Astrocyte (in vitro differentiated cells and primary cell): ENCODE results near the gene C8B. TPM values are rescaled to one million over a fixed set of nuclear protein-coding genes. Genes with fewer than 3 reads are reported as not detected.

Experiments
- DNase-seq: peaks from one replicate; pipeline ENCODE4 v3.0.0-alpha.2; 2010; ENCODE audit warnings: low read depth
- FAIRE-seq: peaks from 2 replicates; lab custom pipeline; 2011; peaks lifted over from hg19 to GRCh38; lab: Jason Lieb, UNC
- H2AFZ ChIP-seq: 2 replicates; pipeline ENCODE4 v1.6.0; 2012; ENCODE audit warnings: low read depth, low read length, inconsistent platforms
- H3K27ac ChIP-seq: 2 replicates; pipeline ENCODE4 v1.5.1; 2011; ENCODE audit warnings: low read depth, low read length, inconsistent platforms
- H3K27me3 ChIP-seq: 2 replicates; pipeline ENCODE4 v1.6.0; 2011; ENCODE audit warnings: low read length, inconsistent platforms; ENCODE audit not compliant: insufficient read depth
- H3K36me3 ChIP-seq: 2 replicates; pipeline ENCODE4 v1.5.1; 2011; ENCODE audit warnings: low read length, inconsistent platforms; ENCODE audit not compliant: insufficient read depth
- H3K4me1 ChIP-seq: 2 replicates; pipeline ENCODE4 v1.5.1; 2011; ENCODE audit warnings: low read length, inconsistent platforms; ENCODE audit not compliant: insufficient read depth
- H3K4me2 ChIP-seq: 2 replicates; pipeline ENCODE4 v1.6.0; 2012; ENCODE audit warnings: low read length, inconsistent platforms
- H3K4me3 ChIP-seq: 2 replicates; pipeline ENCODE4 v1.5.1; 2011; ENCODE audit warnings: low read depth, mild to moderate bottlenecking, low read length, inconsistent platforms; ENCODE audit not compliant: insufficient read depth
- H3K79me2 ChIP-seq: 2 replicates; pipeline ENCODE4 v1.6.0; 2012; ENCODE audit warnings: mild to moderate bottlenecking, low read length, inconsistent platforms; ENCODE audit not compliant: insufficient read depth
- H3K9ac ChIP-seq: 2 replicates; pipeline ENCODE4 v1.6.0; 2012; ENCODE audit warnings: mild to moderate bottlenecking, low read length, inconsistent platforms
- H3K9me3 ChIP-seq: 2 replicates; pipeline ENCODE4 v1.5.1; 2012; ENCODE audit warnings: low read depth, mild to moderate bottlenecking, low read length, inconsistent platforms; ENCODE audit not compliant: insufficient read depth
- H4K20me1 ChIP-seq: 2 replicates; pipeline ENCODE4 v1.6.0; 2012; ENCODE audit warnings: low read length, inconsistent platforms; ENCODE audit not compliant: insufficient read depth
- H3K27ac Mint-ChIP-seq: one replicate; pipeline ENCODE4 v1.8.0; 2021; ENCODE audit warnings: mild to moderate bottlenecking, mixed read lengths; ENCODE audit not compliant: unreplicated experiment
- H3K27me3 Mint-ChIP-seq: one replicate; pipeline ENCODE4 v1.8.0; 2021; ENCODE audit warnings: low read depth, mixed read lengths; ENCODE audit not compliant: unreplicated experiment
- H3K36me3 Mint-ChIP-seq: one replicate; pipeline ENCODE4 v1.8.0; 2021; ENCODE audit warnings: low read depth, mixed read lengths; ENCODE audit not compliant: unreplicated experiment
- H3K4me1 Mint-ChIP-seq: one replicate; pipeline ENCODE4 v1.8.0; 2021; ENCODE audit warnings: low read depth, mixed read lengths; ENCODE audit not compliant: unreplicated experiment
- H3K4me3 Mint-ChIP-seq: one replicate; pipeline ENCODE4 v1.8.0; 2021; ENCODE audit warnings: mild to moderate bottlenecking, moderate library complexity, mixed read lengths; ENCODE audit not compliant: unreplicated experiment
- H3K9me3 Mint-ChIP-seq: one replicate; pipeline ENCODE4 v1.8.0; 2021; ENCODE audit warnings: mild to moderate bottlenecking, mixed read lengths; ENCODE audit not compliant: unreplicated experiment
- CTCF ChIP-seq: IDR thresholded peaks from 2 replicates; pipeline ENCODE4 v1.5.1; 2011; ENCODE audit warnings: low read depth, mild to moderate bottlenecking, inconsistent platforms, low read length, moderate library complexity; ENCODE audit not compliant: insufficient read depth
- EZH2 ChIP-seq: IDR thresholded peaks from 2 replicates; pipeline ENCODE4 v1.6.1; 2012; ENCODE audit warnings: mild to moderate bottlenecking, low read length, inconsistent platforms; ENCODE audit not compliant: insufficient read depth
- total RNA-seq: library from RNA; stranded (reverse); gene quantifications from 2 replicates; pipeline ENCODE4 v1.2.1, GENCODE V29; 2021

The C8B gene
- total RNA-seq, 1 donor from 2014 or later: not detected

DNA sequence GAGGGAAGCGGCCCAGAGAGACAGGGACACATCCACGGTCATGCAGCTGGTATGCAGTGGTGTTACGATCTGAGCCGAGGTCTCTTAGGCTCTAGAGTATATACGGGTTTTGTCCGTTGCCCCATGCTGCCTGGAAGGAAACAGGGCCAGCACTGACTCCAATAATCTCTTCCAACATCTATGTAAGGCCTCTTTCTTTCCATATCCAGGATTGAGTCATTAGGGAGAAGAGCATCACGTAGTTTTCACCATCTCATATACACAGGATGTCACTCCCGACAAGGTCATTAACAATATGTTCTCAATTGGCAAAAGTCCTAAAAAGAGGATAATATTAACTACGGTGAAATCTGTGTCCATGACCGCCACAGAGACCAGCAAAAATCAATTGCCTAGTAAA lies 4.4 kb downstream of the C8B start:
- no peaks in the 10 kb centered on the region for H4K20me1 ChIP-seq
- Mint-ChIP-seq H3K27me3 (peaks cover 9% of the 10 kb centered on the region), H3K27ac (no peak overlapping the region), H3K9me3 (peaks cover 6% of the 10 kb centered on the region), H3K4me1 (peaks cover 4% of the 10 kb centered on the region), H3K4me3 (no peak overlapping the region), H3K36me3 (no peaks in the 10 kb centered on the region)
- no peak overlapping the region for H3K4me2 ChIP-seq
- no peaks in the 10 kb centered on the region for H3K36me3 ChIP-seq
- H2AFZ ChIP-seq: no peak overlapping the region
- no peaks in the 10 kb centered on the region for H3K4me1 ChIP-seq
- H3K27ac ChIP-seq: no peak overlapping the region
- H3K4me3 ChIP-seq: no peak overlapping the region
- no peak overlapping the region for H3K9ac ChIP-seq
- H3K79me2 ChIP-seq: no peaks in the 10 kb centered on the region
- TF ChIP-seq CTCF: no peak
- TF ChIP-seq EZH2: no peak
- H3K9me3 ChIP-seq: no peaks in the 10 kb centered on the region
- FAIRE-seq (no peak), DNase-seq (no peak)
- no peaks in the 10 kb centered on the region for H3K27me3 ChIP-seq

GRCh38 chr1:56958526-56958925 lies 7.3 kb downstream of the C8B start:
- no peaks in the 10 kb centered on the region for H4K20me1 ChIP-seq
- H3K9ac ChIP-seq: no peak overlapping the region
- TF ChIP-seq CTCF (no peak), EZH2 (no peak)
- peaks cover 15% of the 10 kb centered on the region for H3K27me3 Mint-ChIP-seq
- H3K9me3 ChIP-seq: no peaks in the 10 kb centered on the region
- no peaks in the 10 kb centered on the region for H3K36me3 Mint-ChIP-seq
- no peak overlapping the region for H2AFZ ChIP-seq
- H3K79me2 ChIP-seq: no peaks in the 10 kb centered on the region
- H3K27ac Mint-ChIP-seq: no peak overlapping the region
- peaks cover 6% of the 10 kb centered on the region for H3K9me3 Mint-ChIP-seq
- no peak overlapping the region for H3K27ac ChIP-seq
- no peak overlapping the region for H3K4me3 ChIP-seq
- H3K4me1 Mint-ChIP-seq: peaks cover 4% of the 10 kb centered on the region
- H3K4me1 ChIP-seq: no peaks in the 10 kb centered on the region
- no peaks in the 10 kb centered on the region for H3K36me3 ChIP-seq
- FAIRE-seq (no peak), DNase-seq (peak; percentile 30)
- H3K4me2 ChIP-seq: no peak overlapping the region
- H3K4me3 Mint-ChIP-seq: no peak overlapping the region
- no peaks in the 10 kb centered on the region for H3K27me3 ChIP-seq

- H3K9ac ChIP-seq: no peak overlapping the region
- FAIRE-seq (no peak), DNase-seq (no peak)
- H3K4me1 ChIP-seq: no peaks in the 10 kb centered on the region
- H3K4me2 ChIP-seq: no peak overlapping the region
- H3K4me1 Mint-ChIP-seq: peaks cover 4% of the 10 kb centered on the region
- H3K79me2 ChIP-seq: no peaks in the 10 kb centered on the region
- H3K9me3 Mint-ChIP-seq: peaks cover 6% of the 10 kb centered on the region
- no peak overlapping the region for H2AFZ ChIP-seq
- no peaks in the 10 kb centered on the region for H3K36me3 Mint-ChIP-seq
- H3K4me3 ChIP-seq: no peak overlapping the region
- H3K4me3 Mint-ChIP-seq: no peak overlapping the region
- H3K36me3 ChIP-seq: no peaks in the 10 kb centered on the region
- no peak overlapping the region for H3K27ac ChIP-seq
- H3K27me3 Mint-ChIP-seq: peaks cover 13% of the 10 kb centered on the region
- H4K20me1 ChIP-seq: no peaks in the 10 kb centered on the region
- H3K9me3 ChIP-seq: no peaks in the 10 kb centered on the region
- no peak overlapping the region for H3K27ac Mint-ChIP-seq
- TF ChIP-seq EZH2 (no peak), CTCF (no peak)
- no peaks in the 10 kb centered on the region for H3K27me3 ChIP-seq
Observed at GRCh38 chr1:56957931-56958330, 7.9 kb downstream of the C8B start.
